ENCODE results near the gene AKR7A3.

Gene AKR7A3

DNA sequence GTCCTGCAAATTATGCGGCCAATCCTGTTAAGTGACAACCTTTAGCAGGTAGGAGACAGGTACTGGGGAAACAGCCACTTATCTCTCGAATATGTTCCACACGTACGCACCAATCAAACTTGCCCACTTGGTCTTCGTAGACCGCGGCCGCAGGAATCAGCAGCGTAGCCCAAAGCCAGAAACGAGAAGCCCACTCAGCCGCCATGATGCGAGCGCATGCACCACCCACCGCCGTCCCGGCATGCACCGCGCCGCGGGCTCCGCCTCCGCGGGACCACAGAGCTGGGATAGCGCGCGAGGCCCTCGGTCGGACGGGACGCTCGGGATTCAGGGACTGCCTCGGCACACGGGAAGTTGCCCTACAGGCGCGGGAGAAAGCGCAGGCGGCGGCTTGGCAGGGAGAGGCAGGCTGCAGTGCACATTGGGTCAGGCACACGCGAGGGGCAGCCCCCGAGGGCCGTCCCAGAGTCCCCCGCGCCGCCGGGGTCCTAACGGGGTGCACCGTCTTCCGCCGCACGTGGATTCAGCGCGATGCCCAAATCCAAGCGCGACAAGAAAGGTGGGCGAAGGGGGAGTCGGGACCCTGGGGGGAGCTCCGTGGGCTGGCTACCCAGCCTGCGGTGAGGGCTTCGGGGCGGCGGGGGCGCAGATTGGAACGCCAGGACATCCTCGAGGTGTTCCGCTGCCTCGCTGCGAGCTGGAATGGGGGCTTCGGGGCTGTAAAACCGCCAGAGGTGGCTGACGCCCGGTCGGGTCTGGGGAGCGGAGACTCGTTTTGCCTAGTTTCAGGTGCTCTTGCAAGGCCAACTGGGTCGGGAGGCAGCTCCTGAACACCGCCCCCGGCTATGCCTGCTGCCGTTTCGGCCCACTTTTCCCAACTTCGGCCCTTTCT lies 37.0 kb downstream of the AKR7A3 start, which contains the start of the genes EMC1 and MRTO4:
EMC1 (minus strand) TSS at position 220 of the 892 bp plus-strand sequence; CDS start at position 205, 15 bp downstream.
MRTO4 (plus strand) TSS at position 501 of the 892 bp plus-strand sequence; CDS start at position 532, 31 bp downstream.
- peak; percentile 87 for DNase-seq (ENCODE audit: low read depth)

DNA sequence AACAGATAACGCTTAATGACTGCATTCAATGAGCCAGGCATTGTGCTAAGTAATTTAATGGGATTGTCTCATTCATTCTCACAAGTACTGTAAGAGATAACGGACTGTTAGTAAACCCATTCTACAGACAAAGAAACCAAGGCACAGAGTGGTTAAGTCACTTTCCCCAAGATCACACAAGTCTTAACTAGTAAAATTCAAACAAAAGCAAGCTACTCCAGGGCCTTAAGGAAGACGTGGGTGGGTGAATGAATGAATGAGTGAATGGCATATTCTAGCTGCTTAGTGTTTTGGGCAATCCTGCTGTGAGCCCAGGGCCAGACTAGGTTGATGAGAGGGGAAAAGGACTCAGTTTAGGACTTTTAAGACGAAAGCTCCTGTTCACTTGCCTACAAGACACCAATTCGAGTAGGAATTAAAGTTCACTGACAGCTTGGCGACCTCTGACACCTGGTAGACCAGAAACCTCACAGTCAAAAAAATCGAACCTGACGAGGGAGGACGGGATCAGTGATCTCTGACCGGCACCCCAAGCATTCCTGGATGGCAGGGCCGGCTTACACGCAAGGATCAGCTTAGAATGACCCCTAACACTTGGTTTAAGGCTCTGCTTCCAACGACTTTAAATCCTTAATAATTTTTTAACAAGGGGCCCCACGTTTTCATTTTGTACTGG lies 37.8 kb downstream of the AKR7A3 start:
- no peak for DNase-seq (ENCODE audit: low read depth)

DNA sequence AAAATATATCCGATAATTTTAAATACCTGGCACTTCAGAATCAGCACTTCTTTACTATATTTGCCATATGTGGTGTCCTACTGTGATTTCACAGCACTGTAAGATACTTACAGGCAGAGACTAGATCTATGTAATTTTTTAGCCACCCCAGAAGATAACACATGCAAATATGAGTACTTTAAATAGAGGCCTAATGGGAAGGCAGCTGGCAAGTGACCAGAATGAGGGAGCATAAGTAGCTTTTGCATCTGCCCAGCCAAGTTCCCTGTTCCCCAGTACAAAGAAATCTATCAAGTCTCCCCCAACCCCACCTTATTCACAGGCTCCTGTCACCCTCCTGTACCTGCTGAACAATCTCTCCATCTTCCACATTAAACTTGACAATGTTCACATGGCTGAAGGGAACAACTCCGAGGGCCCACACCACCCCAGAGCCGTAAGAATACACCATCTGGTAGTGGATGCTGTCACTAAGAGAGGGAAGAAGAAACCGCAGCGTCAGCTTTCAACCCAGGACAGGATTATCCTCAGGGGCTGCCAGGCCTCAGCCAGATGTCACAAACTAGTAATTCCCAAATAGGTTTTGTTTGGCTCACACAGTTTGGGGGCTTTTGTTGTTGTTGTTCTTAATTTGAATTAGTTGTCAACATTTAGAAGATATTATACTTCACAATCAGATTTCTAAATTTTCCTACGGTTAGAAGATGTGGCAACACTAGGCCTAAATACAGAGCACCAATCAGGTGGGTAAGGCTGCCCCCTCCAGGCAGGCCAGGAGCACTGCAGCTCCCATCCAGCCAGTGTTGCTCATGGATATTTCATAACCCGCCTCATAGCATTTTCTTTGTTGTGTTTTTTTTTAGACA lies 47.7 kb downstream of the AKR7A3 start:
- peak; percentile 52 for DNase-seq (ENCODE audit: low read depth)

DNA sequence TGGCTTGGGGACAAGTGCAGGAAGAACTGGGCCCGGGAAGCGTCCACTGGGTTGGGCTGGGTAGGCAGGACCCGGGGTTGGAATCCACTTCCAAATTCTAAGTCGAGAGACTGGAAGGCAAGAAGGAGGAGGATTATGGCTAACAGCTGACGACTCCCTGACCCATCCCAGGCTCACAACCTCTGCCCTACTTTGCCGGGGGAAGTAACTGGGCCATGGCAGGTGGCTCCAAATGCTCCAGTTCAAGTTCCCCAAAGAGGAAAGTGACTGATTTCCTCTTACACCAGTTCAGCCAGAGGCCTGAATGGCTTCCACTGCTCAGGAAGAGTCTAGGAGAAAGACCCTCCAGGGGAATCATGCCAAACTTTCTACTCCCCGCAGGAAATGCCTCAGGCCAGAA lies 48.7 kb downstream of the AKR7A3 start:
- no peak for DNase-seq (ENCODE audit: low read depth)

DNA sequence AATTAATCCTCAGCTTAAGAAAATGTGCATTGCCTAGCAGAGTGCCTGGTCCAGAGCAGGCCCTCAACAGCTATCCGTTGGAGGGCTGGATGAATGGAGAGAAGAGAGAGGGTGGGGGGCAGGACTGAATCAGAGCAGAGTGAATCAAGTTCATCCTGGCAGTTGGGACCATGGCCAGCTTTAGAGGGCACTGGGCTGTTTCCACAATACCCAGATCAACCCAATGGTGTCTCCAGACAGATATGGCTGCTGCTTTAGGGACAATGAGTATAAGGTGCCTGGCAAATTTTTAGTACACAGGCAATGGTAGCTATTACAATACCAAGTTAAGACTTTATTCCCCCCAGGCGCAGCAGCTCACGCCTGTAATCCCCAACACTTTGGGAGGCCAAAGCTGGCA lies 54.3 kb downstream of the AKR7A3 start:
- DNase-seq (ENCODE audit: low read depth) = no peak
